Activated CD4-positive, alpha-beta memory T cell treated with anti-CD3 and anti-CD28 coated beads for 36 hours (primary cell): ENCODE data around the gene TAF1B. TPM values are rescaled to one million over a fixed set of nuclear protein-coding genes. Genes with fewer than 3 reads are reported as not detected.

ENCODE experiments used
- CTCF ChIA-PET: fragments of 350-600 bp; sonication (Branson Sonifier 250); formaldehyde crosslinking; loops from one replicate; lab custom pipeline; 2021; ENCODE audit warnings: antibody characterized with exemption, inconsistent platforms; lab: Charles Lee
- POLR2A ChIA-PET: fragments of 350-600 bp; sonication (Branson Sonifier 250); formaldehyde crosslinking; loops from one replicate; lab custom pipeline; 2021; ENCODE audit warnings: antibody characterized with exemption; lab: Charles Lee
- DNase-seq: peaks from one replicate; pipeline ENCODE4 v3.0.0-alpha.2; 2020
- H3K27ac Mint-ChIP-seq: one replicate; pipeline ENCODE4 v1.8.0; 2021; ENCODE audit warnings: mixed read lengths
- H3K27me3 Mint-ChIP-seq: one replicate; pipeline ENCODE4 v1.8.0; 2021; ENCODE audit warnings: mixed read lengths
- H3K36me3 Mint-ChIP-seq: one replicate; pipeline ENCODE4 v1.8.0; 2021; ENCODE audit warnings: mixed read lengths
- H3K4me1 Mint-ChIP-seq: one replicate; pipeline ENCODE4 v1.8.0; 2021; ENCODE audit warnings: low read depth, mixed read lengths
- H3K4me3 Mint-ChIP-seq: one replicate; pipeline ENCODE4 v1.8.0; 2021; ENCODE audit warnings: mild to moderate bottlenecking, mixed read lengths
- H3K9me3 Mint-ChIP-seq: one replicate; pipeline ENCODE4 v1.8.0; 2021; ENCODE audit warnings: mixed read lengths
- intact Hi-C: fragments of 100-400 bp; cut with micrococcal nuclease; formaldehyde crosslinking; loops from one replicate; pipeline ENCODE4 v1.15.1; 2023
- total RNA-seq, 2 experiments: library from RNA; stranded (reverse); gene quantifications; one replicate each; pipeline ENCODE4 v1.2.3, GENCODE V29; 2021

The TAF1B gene
- total RNA-seq, 2 experiments from 2014 or later: 32.6 TPM

DNA sequence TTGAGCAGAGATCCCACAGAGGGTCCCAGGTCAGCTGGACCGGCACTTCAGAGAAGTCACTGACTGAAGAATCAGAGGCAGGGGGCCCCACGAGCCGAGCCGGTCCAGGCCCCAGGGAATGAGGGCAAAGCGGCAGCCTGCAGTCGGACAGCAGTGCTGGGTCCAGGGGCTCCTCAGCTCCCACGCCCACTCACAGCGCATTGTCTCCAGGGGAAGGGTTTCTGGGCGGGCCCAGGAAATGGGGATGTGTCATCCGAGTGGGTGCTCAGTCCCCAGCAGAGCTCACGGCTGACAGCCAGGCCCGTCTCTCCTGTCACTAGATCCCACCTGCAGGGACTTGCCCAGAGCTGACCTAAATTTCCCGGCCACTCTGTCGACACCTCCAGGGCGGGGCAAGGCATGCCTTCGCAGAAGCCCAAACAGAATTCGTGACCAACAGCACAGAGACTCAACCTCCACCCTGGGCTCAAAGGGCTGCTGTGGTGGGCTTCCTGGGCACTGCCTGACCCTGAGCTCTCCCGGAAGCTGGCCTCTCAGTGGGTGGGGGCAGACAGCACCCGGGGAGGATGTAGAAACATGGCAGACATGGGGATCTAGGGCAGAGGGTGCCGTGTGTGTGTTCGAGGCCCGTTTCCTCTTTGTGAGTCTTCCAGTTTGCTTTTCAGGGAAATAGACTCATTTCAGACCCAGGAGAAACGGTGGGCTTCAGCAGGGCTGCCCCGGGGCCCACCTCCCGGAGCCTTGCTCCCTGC is 42.1 kb upstream of the TAF1B start:
- peaks cover 35% of the 10 kb centered on the region for H3K4me1 Mint-ChIP-seq
- H3K36me3 Mint-ChIP-seq: no peaks in the 10 kb centered on the region
- intact Hi-C loops: no loop called here
- no peaks in the 10 kb centered on the region for H3K9me3 Mint-ChIP-seq
- H3K27me3 Mint-ChIP-seq: no peaks in the 10 kb centered on the region
- H3K4me3 Mint-ChIP-seq: peak overlapping the region; percentile 23
- POLR2A ChIA-PET: interaction anchor here (0.9 to 2.4 kb wide), 4 partner anchors 12 to 246 kb away, joined by 3 to 12 read pairs (median 5); partner anchors contain the start of genes ADAM17 and TAF1B
- CTCF ChIA-PET: interaction anchor here (0.6 to 8.9 kb wide), 17 partner anchors 13 to 659 kb away, joined by 3 to 92 read pairs (median 6); partner anchors contain the start of gene KLF11
- peak overlapping the region; percentile 80 for H3K27ac Mint-ChIP-seq
- peak; percentile 84 for DNase-seq

DNA sequence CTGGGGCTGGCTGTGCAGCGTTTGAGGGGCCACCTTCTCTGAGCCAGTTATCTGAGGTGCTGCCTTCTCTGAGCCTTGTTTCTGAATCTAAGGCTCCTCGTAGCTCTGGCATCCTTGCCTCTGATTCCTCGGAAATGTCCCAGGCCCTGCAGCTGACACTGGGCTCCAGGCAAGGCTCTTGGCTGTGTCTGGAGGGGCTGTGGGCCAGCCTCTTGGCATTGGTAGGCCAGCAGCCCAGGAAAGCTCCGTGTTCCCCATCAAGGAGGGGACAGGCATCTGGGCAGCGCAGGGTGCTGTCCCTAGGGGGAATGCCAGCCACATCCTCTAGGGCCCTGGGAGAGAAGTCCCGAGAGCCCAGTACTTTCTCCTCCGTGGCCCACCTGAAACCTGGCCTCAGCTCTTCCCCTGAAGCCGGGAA is 40.7 kb upstream of the TAF1B start:
- Mint-ChIP-seq H3K4me3 (no peak overlapping the region), H3K27ac (no peak overlapping the region), H3K9me3 (no peaks in the 10 kb centered on the region), H3K27me3 (no peaks in the 10 kb centered on the region), H3K4me1 (peaks cover 35% of the 10 kb centered on the region), H3K36me3 (no peaks in the 10 kb centered on the region)
- DNase-seq: no peak
- ChIA-PET CTCF (interaction anchor here (0.6 to 8.9 kb wide), 4 partner anchors 11 to 91 kb away, joined by 3 to 92 read pairs (median 4); no protein-coding TSS in a partner anchor), POLR2A (interaction anchor here (0.9 to 1.2 kb wide), 2 partner anchors 11 to 41 kb away, joined by 3 read pairs; partner anchors contain the start of gene TAF1B)
- intact Hi-C loops: no loop called here

DNA sequence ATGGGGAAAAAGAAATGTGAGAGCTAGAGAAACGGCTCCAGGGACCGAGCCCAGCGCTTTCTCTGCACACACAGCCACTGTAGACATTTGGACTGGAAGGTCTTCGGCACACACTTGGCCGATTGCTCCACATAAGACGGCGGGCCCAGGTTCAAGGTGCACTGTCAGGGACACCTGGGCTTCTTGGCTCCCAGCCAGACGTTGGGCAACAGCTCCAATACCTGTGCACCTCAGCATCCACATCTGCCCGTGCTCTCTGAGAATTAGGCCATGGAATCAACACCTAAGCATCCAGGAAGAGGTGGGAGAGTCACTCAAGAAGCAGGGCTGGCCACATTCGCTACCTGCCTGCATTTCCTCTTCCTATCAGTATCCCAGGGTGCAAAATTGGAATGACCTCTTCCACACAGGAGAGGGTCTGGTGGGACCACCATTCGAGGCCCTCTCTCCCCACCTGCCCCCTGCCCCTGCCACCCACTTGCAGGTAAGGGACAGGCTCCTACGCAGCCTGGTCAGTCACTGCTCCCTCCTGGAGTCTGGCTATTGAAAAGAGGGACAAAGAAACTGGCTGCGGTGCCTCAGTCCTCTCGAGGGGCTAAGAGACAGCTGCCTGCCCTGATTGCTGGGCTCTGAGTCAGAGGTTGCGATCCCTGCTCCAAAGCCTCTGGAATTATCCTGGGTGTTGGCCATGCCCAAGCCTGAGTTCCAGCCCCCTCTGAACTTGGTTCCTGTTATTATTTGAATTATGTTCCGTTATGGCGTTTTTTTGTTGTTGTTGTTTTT is 40.1 kb upstream of the TAF1B start:
- no peak overlapping the region for H3K4me3 Mint-ChIP-seq
- H3K4me1 Mint-ChIP-seq: peaks cover 35% of the 10 kb centered on the region

DNA sequence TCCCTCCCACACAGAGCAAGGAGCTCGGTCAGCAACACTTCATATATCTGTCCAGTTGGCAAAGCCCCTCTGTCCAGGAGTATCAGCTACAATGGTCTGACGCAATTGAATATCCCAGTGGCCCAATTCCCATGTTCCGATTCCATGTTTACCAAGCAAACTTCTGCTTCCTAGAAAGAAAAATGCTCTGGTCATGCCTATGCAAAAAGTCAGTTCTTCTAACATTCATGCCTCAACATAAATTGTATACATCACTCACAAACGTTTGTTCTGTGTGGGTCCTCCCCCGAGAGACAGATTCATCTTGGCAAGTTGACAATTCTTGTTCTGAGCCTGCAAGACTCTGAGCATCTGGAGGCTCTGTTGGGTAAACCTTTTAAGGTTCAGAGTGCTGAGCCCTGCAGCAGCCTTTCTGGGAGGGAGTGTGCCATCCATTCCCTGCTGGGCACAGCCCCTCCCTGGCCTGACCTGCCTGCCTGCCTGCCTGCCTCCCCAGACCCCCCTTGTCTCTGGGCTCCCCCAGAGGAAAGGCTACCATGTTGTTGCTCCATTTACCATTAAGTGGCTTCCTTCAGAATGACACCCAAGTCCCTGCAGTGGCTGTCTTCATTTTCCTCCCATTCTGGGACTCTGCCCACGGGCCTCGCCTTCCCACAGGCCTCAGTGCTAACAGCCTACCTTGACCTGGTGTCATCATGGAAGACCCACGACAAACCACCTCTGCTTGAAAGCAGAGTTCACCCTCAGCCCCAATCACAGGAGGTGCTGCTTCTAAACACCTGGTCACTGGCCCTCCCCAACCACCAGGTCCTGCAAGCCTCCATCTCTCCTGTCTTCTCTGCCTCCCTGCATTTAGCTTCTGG is 37.6 kb upstream of the TAF1B start:
- no peaks in the 10 kb centered on the region for H3K9me3 Mint-ChIP-seq
- H3K4me1 Mint-ChIP-seq: peaks cover 14% of the 10 kb centered on the region
- H3K27me3 Mint-ChIP-seq: no peaks in the 10 kb centered on the region
- POLR2A ChIA-PET: no interaction called here
- H3K4me3 Mint-ChIP-seq: no peak overlapping the region
- no peak for DNase-seq
- CTCF ChIA-PET: interaction anchor here (0.9 to 2.2 kb wide), 2 partner anchors 11 to 35 kb away, joined by 3 to 9 read pairs; no protein-coding TSS in a partner anchor
- H3K36me3 Mint-ChIP-seq: no peaks in the 10 kb centered on the region
- H3K27ac Mint-ChIP-seq: no peak overlapping the region
- intact Hi-C loops: no loop called here

More for the DNA sequence above, 40.1 kb upstream of the TAF1B start:
- H3K27ac Mint-ChIP-seq: no peak overlapping the region
- H3K27me3 Mint-ChIP-seq: no peaks in the 10 kb centered on the region
- no peak for DNase-seq
- H3K9me3 Mint-ChIP-seq: no peaks in the 10 kb centered on the region
- intact Hi-C loops: no loop called here
- ChIA-PET CTCF (interaction anchor here (1.0 to 8.9 kb wide), 3 partner anchors 10 to 33 kb away, joined by 4 to 92 read pairs (median 9); no protein-coding TSS in a partner anchor), POLR2A (interaction anchor here (0.9 to 1.2 kb wide), 2 partner anchors 10 to 40 kb away, joined by 3 read pairs; partner anchors contain the start of gene TAF1B)
- H3K36me3 Mint-ChIP-seq: no peaks in the 10 kb centered on the region

DNA sequence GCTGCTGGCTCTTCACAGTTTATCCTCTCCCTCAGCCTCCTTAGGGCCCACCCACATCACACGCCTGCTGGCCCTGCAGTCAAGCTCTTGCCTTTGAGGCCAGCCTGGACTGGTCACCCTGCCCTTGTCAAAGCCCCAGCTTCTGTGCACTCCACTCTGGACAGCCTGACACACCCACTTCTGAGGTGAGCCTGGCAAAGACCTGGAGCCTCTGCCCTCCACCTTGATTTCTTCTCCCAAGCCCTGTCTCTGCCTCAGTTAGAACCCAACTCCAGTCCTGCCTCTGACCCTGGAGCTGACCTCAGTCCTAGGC is 37.0 kb upstream of the TAF1B start:
- Mint-ChIP-seq H3K27me3 (no peaks in the 10 kb centered on the region), H3K27ac (no peak overlapping the region)
- POLR2A ChIA-PET: no interaction called here

DNA sequence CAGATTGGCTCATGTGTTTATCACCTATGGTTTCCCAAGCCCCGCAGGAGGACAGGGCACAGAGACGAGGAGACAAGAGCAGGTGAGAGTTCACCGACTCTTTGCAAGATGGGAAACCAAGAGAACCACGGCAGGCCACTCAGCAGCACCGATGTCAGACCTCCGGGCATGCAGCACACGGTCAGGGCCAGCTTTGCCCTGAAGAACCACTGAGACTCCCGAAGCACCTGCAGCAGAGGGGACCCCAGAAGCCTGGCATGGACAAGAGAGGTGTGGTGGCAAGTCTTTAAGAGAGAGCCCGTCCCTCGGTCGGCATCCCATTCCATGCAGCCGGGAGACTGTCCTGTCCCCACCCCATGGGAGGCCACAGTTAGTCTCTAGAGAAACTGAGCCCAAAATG is 36.6 kb upstream of the TAF1B start:
- peaks cover 4% of the 10 kb centered on the region for H3K4me1 Mint-ChIP-seq
- H3K4me3 Mint-ChIP-seq: no peak overlapping the region
- H3K36me3 Mint-ChIP-seq: no peaks in the 10 kb centered on the region
- H3K9me3 Mint-ChIP-seq: no peaks in the 10 kb centered on the region
- ChIA-PET CTCF (interaction anchor here (1.0 to 1.3 kb wide), 2 partner anchors 178 to 250 kb away, joined by 3 read pairs; no protein-coding TSS in a partner anchor), POLR2A (no interaction called here)
- no peaks in the 10 kb centered on the region for H3K27me3 Mint-ChIP-seq
- H3K27ac Mint-ChIP-seq: no peak overlapping the region
- no peak for DNase-seq
- intact Hi-C loops: no loop called here

More for the DNA sequence above, 37.0 kb upstream of the TAF1B start:
- intact Hi-C loops: no loop called here
- no peak for DNase-seq
- CTCF ChIA-PET: no interaction called here
- Mint-ChIP-seq H3K9me3 (no peaks in the 10 kb centered on the region), H3K4me1 (peaks cover 8% of the 10 kb centered on the region), H3K36me3 (no peaks in the 10 kb centered on the region), H3K4me3 (no peak overlapping the region)

DNA sequence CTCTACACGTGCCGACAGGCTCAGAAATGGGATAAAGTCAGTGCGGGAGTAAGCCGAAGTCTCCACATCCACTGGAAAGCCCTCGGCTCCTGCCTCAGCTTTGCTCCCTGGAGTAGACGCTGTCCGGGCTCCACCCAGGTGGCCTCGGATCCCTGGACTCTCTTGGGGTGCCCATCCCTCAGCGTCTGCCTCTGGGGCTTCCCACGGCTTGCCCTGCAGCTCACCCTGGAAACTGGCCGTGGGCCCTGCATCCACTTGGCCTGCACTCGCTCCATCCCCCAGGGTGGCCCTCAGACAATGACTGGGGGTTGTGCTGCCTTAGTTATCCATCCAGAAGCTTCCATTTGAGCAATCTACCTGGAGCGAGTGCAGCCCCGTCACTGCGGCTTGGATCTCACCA is 36.2 kb upstream of the TAF1B start:
- no peak for DNase-seq
- ChIA-PET CTCF (interaction anchor here (1.0 to 1.3 kb wide), 2 partner anchors 177 to 251 kb away, joined by 3 read pairs; no protein-coding TSS in a partner anchor), POLR2A (no interaction called here)
- H3K36me3 Mint-ChIP-seq: no peaks in the 10 kb centered on the region
- no peak overlapping the region for H3K27ac Mint-ChIP-seq
- H3K4me3 Mint-ChIP-seq: no peak overlapping the region
- no peaks in the 10 kb centered on the region for H3K9me3 Mint-ChIP-seq
- intact Hi-C loops: no loop called here
- H3K27me3 Mint-ChIP-seq: no peaks in the 10 kb centered on the region
- H3K4me1 Mint-ChIP-seq: peaks cover under 1% of the 10 kb centered on the region

DNA sequence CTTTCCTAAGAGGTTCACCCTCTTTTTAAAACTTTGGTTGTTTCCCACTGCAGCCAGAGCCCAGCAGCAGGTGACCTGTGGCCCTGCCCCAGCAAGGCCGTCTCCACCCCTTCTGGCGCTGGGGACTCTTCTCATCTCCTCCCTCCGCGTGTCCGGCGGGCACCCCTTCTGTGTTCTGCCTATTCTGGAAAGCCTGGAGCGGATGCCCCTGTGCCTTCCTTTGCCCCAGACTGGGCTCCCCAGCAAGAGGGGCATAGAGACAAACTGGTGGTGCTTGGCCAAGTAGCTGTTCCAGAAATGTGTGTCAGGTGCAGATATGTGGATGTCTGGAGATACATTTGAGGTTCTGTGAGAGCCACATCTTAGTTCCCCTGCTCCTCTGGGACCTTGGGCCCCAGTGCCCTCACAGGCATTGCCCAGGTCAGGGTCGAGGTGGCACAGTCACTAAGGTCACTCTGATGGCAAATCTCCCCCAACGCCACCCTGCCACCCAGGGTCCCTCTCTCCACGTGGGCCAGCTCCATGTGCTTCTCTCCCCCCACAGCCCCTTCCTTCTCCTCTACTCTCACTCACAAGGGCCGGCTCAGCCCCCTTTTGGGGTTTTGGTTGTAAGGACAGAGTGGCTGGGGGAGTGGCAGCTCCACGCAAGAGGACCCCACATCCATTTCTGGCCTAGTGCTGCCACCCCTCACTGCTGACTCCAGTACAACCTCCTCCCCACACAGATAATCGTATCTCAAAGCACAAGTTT is 35.5 kb upstream of the TAF1B start:
- POLR2A ChIA-PET: no interaction called here
- no peak overlapping the region for H3K27ac Mint-ChIP-seq
- intact Hi-C loops: no loop called here
- no peak for DNase-seq
- H3K27me3 Mint-ChIP-seq: peaks cover under 1% of the 10 kb centered on the region
- H3K4me1 Mint-ChIP-seq: no peaks in the 10 kb centered on the region
- H3K9me3 Mint-ChIP-seq: no peaks in the 10 kb centered on the region
- H3K4me3 Mint-ChIP-seq: no peak overlapping the region
- CTCF ChIA-PET: interaction anchor here (1.0 to 1.3 kb wide), 2 partner anchors 177 to 252 kb away, joined by 3 read pairs; no protein-coding TSS in a partner anchor
- H3K36me3 Mint-ChIP-seq: no peaks in the 10 kb centered on the region

DNA sequence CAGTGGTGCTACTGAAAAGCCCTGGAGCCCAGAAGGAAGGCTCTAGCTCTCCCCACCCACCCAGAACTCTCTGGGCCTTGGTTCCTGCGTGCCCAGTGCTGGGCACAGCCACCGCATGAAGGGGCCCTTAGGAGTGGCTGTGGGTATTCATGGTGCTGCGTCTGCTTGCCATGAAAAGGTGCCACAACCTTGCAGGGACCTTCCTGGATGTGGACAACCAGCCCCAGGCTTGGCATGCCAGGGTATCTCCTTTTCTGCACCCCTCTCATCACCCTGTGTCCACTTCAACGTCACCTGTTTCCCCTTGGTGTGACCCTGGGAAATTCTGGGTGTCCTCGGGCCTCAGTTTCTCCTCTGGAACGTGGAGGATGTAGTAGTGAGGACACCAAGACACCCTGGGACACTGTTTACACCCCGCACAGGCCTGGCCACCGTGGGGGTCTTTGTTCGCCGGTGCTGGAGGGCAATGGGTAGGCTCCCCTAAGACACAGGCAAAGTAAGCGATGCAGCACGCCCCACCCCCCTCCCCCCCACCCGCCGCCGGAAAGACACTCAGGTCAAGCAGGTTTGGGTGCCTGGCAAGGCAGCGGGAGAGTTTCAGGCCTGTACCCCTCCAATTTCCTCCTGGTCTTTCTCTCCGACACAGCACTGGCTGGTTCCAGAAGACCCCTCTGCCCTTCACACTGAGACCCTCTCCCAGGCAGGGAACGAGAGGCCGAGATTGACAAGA is 34.8 kb upstream of the TAF1B start:
- H3K4me3 Mint-ChIP-seq: no peak overlapping the region
- H3K27me3 Mint-ChIP-seq: peaks cover 4% of the 10 kb centered on the region
- H3K4me1 Mint-ChIP-seq: no peaks in the 10 kb centered on the region
- H3K27ac Mint-ChIP-seq: no peak overlapping the region
- DNase-seq: no peak
- H3K9me3 Mint-ChIP-seq: no peaks in the 10 kb centered on the region
- POLR2A ChIA-PET: no interaction called here
- intact Hi-C loops: no loop called here
- no peaks in the 10 kb centered on the region for H3K36me3 Mint-ChIP-seq
- CTCF ChIA-PET: no interaction called here

DNA sequence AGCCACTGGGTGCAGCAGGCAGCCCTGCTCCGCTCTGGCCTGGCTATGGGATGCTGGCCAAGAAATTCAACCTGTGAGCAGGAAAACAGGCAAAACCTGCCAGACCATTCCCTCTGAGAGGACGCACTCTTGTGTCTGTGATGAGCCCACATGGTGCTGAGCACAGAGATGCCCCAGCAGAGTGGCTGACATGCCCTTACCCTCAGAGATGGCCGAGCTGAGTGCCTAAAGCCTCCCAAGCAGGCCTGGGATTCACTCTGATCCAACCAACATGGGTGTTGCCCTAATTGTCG is 34.3 kb upstream of the TAF1B start:
- ChIA-PET POLR2A (no interaction called here), CTCF (no interaction called here)
- Mint-ChIP-seq H3K27me3 (peaks cover 5% of the 10 kb centered on the region), H3K4me3 (no peak overlapping the region), H3K4me1 (peaks cover 4% of the 10 kb centered on the region), H3K36me3 (no peaks in the 10 kb centered on the region), H3K9me3 (no peaks in the 10 kb centered on the region), H3K27ac (no peak overlapping the region)
- no peak for DNase-seq
- intact Hi-C loops: no loop called here
